Sigmoid colon (tissue), 4 donors: ENCODE results near the gene NCOA7.

Source experiments
- EP300 ChIP-seq, 4 donors: sonication (generic); formaldehyde crosslinking; IDR thresholded peaks; one replicate each; pipeline ENCODE4 v1.6.1; 2017; ENCODE audit warnings: antibody characterized with exemption in 4 of 4
- POLR2A ChIP-seq, 2 donors: fragments of 450-650 bp; IDR thresholded peaks; one replicate each; pipeline ENCODE4 v1.6.1; 2016; ENCODE audit warnings: antibody characterized with exemption in 2 of 2, mild to moderate bottlenecking in 2 of 2, moderate library complexity in 2 of 2
- POLR2AphosphoS5 ChIP-seq, 4 donors: sonication (generic); formaldehyde crosslinking; IDR thresholded peaks; one replicate each; pipeline ENCODE4 v1.6.1; 2017; ENCODE audit warnings: antibody characterized with exemption in 4 of 4
- TF ChIP-seq, protein P1 (sequence below), 4 experiments: fragments of 450-650 bp in 3 of 4; fragments of 200-600 bp in 1 of 4; IDR thresholded peaks; one replicate each; pipeline ENCODE4 v1.5.1; 2016 to 2019; ENCODE audit warnings: antibody characterized with exemption in 4 of 4, mild to moderate bottlenecking in 3 of 4, moderate library complexity in 2 of 4

DNA sequence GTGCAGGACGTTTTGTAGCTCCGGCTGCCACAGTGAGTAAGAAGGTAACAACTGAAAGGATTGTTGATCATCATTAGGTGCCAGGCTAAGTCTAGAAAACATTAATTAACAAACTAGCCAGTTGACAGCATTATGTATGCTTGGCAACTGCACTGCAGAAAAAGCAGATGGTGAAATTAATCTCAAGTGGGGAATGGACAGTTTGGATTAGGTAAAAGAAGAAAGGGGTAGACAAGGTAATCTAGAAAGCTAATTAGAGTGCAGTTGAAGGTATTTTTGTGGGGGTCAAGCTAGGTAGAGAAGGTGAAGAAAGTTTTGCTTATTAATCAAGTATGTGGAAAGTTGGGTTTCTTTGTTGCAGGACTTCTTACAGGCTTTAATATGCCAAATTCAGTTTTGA lies 96.2 kb downstream of the NCOA7 start:
- TF ChIP-seq POLR2A (IDR thresholded peaks at IDR 0.05) (no peak), EP300 (IDR thresholded peaks at IDR 0.05) (no peak), POLR2AphosphoS5 (IDR thresholded peaks at IDR 0.05) (no peak)
- TF ChIP-seq, protein P1, sequence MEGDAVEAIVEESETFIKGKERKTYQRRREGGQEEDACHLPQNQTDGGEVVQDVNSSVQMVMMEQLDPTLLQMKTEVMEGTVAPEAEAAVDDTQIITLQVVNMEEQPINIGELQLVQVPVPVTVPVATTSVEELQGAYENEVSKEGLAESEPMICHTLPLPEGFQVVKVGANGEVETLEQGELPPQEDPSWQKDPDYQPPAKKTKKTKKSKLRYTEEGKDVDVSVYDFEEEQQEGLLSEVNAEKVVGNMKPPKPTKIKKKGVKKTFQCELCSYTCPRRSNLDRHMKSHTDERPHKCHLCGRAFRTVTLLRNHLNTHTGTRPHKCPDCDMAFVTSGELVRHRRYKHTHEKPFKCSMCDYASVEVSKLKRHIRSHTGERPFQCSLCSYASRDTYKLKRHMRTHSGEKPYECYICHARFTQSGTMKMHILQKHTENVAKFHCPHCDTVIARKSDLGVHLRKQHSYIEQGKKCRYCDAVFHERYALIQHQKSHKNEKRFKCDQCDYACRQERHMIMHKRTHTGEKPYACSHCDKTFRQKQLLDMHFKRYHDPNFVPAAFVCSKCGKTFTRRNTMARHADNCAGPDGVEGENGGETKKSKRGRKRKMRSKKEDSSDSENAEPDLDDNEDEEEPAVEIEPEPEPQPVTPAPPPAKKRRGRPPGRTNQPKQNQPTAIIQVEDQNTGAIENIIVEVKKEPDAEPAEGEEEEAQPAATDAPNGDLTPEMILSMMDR (IDR thresholded peaks at IDR 0.05): no peak
